PC-9 (cell line): ENCODE results near the gene CCDC137. TPM values are rescaled to one million over a fixed set of nuclear protein-coding genes. Genes with fewer than 3 reads are reported as not detected.

Experiments used
- BruUV-seq: library from RNA; stranded (reverse); fragments of 400-500 nt; replicated peaks from 2 replicates; lab custom pipeline; 2021; lab: Mats Ljungman, UMichigan
- CTCF ChIA-PET: fragments of 300-600 bp; sonication (Branson Sonifier 250); formaldehyde crosslinking; loops from one replicate; lab custom pipeline; 2022; ENCODE audit warnings: antibody characterized with exemption; lab: Charles Lee
- POLR2A ChIA-PET: fragments of 300-600 bp; sonication (Branson Sonifier 250); formaldehyde crosslinking; loops from one replicate; lab custom pipeline; 2022; ENCODE audit warnings: antibody characterized with exemption; ENCODE audit not compliant: unreplicated experiment; lab: Charles Lee
- DNase-seq, 2 experiments: peaks; one replicate each; pipeline versions ENCODE4 v3.0.0 to v3.0.0-alpha.2; 2015 to 2022; ENCODE audit warnings: mixed read lengths in 1 of 2
- H2AFZ ChIP-seq: fragments of 200-600 bp; sonication (generic); 2 replicates; pipeline ENCODE4 v1.8.1; 2017; ENCODE audit warnings: antibody characterized with exemption
- H3F3A ChIP-seq: fragments of 200-600 bp; sonication (generic); 2 replicates; pipeline ENCODE4 v1.8.1; 2017; ENCODE audit warnings: antibody characterized with exemption, mild to moderate bottlenecking, low read depth; ENCODE audit not compliant: insufficient read depth
- H3K27ac ChIP-seq: fragments of 200-600 bp; sonication (generic); 2 replicates; pipeline ENCODE4 v1.6.1; 2016; ENCODE audit warnings: mixed run types
- H3K27me3 ChIP-seq: fragments of 200-600 bp; sonication (generic); 2 replicates; pipeline ENCODE4 v1.6.1; 2016; ENCODE audit warnings: low read depth, mixed run types; ENCODE audit not compliant: insufficient read depth
- H3K36me3 ChIP-seq: fragments of 200-600 bp; sonication (generic); 2 replicates; pipeline ENCODE4 v1.6.1; 2016; ENCODE audit warnings: low read depth, mixed run types
- H3K4me1 ChIP-seq: fragments of 200-600 bp; sonication (generic); replicated peaks from 2 replicates; pipeline ENCODE4 v1.6.1; 2016; ENCODE audit warnings: mixed run types; ENCODE audit not compliant: insufficient read depth
- H3K4me2 ChIP-seq: fragments of 200-600 bp; sonication (generic); 2 replicates; pipeline ENCODE4 v1.6.1; 2017; ENCODE audit warnings: mixed run types
- H3K4me3 ChIP-seq: fragments of 200-600 bp; sonication (generic); 2 replicates; pipeline ENCODE4 v1.6.1; 2016; ENCODE audit warnings: mixed run types
- H3K79me2 ChIP-seq: fragments of 200-600 bp; sonication (generic); 2 replicates; pipeline ENCODE4 v1.6.1; 2017; ENCODE audit warnings: low read depth, mixed run types
- H3K9me2 ChIP-seq: fragments of 200-600 bp; sonication (generic); 2 replicates; pipeline ENCODE4 v1.8.1; 2017; ENCODE audit warnings: mild to moderate bottlenecking; ENCODE audit not compliant: insufficient read depth
- H3K9me3 ChIP-seq: fragments of 200-600 bp; sonication (generic); 2 replicates; pipeline ENCODE4 v1.8.1; 2016; ENCODE audit warnings: low read depth; ENCODE audit not compliant: insufficient read depth
- H4K20me1 ChIP-seq: fragments of 200-600 bp; sonication (generic); 2 replicates; pipeline ENCODE4 v1.8.1; 2017; ENCODE audit not compliant: insufficient read depth
- CTCF ChIP-seq: fragments of 200-600 bp; sonication (generic); conservative IDR thresholded peaks from 2 replicates; pipeline ENCODE4 v1.6.1; 2017; ENCODE audit warnings: mixed run types, antibody characterized with exemption, mild to moderate bottlenecking, moderate library complexity
- EZH2 ChIP-seq: fragments of 200-600 bp; sonication (generic); IDR thresholded peaks from 2 replicates; pipeline ENCODE4 v1.8.0; 2017; ENCODE audit warnings: antibody characterized with exemption, low read depth
- intact Hi-C: fragments of 100-400 bp; cut with micrococcal nuclease; formaldehyde crosslinking; loops from one replicate; pipeline ENCODE4 v1.10.0; 2022; ENCODE audit not compliant: unreplicated experiment
- total RNA-seq: library from RNA; stranded (reverse); gene quantifications from 2 replicates; pipeline ENCODE4 v1.2.3, GENCODE V29; 2021

Gene CCDC137
- total RNA-seq, 1 experiment from 2014 or later: 29.3 TPM

GRCh38 chr17:81644496-81644895, 22.0 kb upstream of the CCDC137 start:
- ChIA-PET POLR2A (no interaction called here), CTCF (no interaction called here)
- H2AFZ ChIP-seq: no peak overlapping the region
- no peak for DNase-seq
- H3F3A ChIP-seq: no peaks in the 10 kb centered on the region
- no peak overlapping the region for H3K4me3 ChIP-seq
- H3K79me2 ChIP-seq: no peaks in the 10 kb centered on the region
- H3K9me3 ChIP-seq: no peaks in the 10 kb centered on the region
- no peaks in the 10 kb centered on the region for H3K36me3 ChIP-seq
- no peaks in the 10 kb centered on the region for H3K27me3 ChIP-seq
- no peaks in the 10 kb centered on the region for H3K9me2 ChIP-seq
- intact Hi-C loops: no loop called here
- no peaks in the 10 kb centered on the region for H4K20me1 ChIP-seq
- no peak overlapping the region for H3K27ac ChIP-seq
- BruUV-seq: no TSS peak
- H3K4me2 ChIP-seq: no peak overlapping the region
- TF ChIP-seq EZH2: no peak
- H3K4me1 ChIP-seq: no peaks in the 10 kb centered on the region

GRCh38 chr17:81644976-81645952, 21.3 kb upstream of the CCDC137 start:
- POLR2A ChIA-PET: interaction anchor here (0.6 kb wide), 1 partner anchor 15 kb away, joined by 4 read pairs; no protein-coding TSS in a partner anchor

GRCh38 chr17:81646869-81647600, 19.5 kb upstream of the CCDC137 start:
- POLR2A ChIA-PET: interaction anchor here (0.5 to 0.7 kb wide), 2 partner anchors 50 to 218 kb away, joined by 3 to 4 read pairs; no protein-coding TSS in a partner anchor
- no peaks in the 10 kb centered on the region for H3K27me3 ChIP-seq

More at GRCh38 chr17:81644976-81645952, 21.3 kb upstream of the CCDC137 start:
- no peaks in the 10 kb centered on the region for H3F3A ChIP-seq
- no peaks in the 10 kb centered on the region for H3K79me2 ChIP-seq
- CTCF ChIA-PET: no interaction called here
- intact Hi-C loops: no loop called here
- no peaks in the 10 kb centered on the region for H3K36me3 ChIP-seq
- H3K4me3 ChIP-seq: no peak overlapping the region
- DNase-seq: no peak
- H3K4me2 ChIP-seq: no peak overlapping the region
- H4K20me1 ChIP-seq: no peaks in the 10 kb centered on the region
- no peaks in the 10 kb centered on the region for H3K9me3 ChIP-seq
- H3K4me1 ChIP-seq: no peaks in the 10 kb centered on the region
- H3K27me3 ChIP-seq: no peaks in the 10 kb centered on the region
- no peak overlapping the region for H3K27ac ChIP-seq
- no peak overlapping the region for H2AFZ ChIP-seq
- TF ChIP-seq EZH2: no peak
- TF ChIP-seq CTCF: no peak
- no TSS peak for BruUV-seq
- no peaks in the 10 kb centered on the region for H3K9me2 ChIP-seq

More at GRCh38 chr17:81646869-81647600, 19.5 kb upstream of the CCDC137 start:
- DNase-seq: no peak
- H3K9me2 ChIP-seq: no peaks in the 10 kb centered on the region
- no peaks in the 10 kb centered on the region for H3K4me1 ChIP-seq
- no peak overlapping the region for H3K27ac ChIP-seq
- H2AFZ ChIP-seq: no peak overlapping the region
- BruUV-seq: no TSS peak
- H3K36me3 ChIP-seq: no peaks in the 10 kb centered on the region
- H4K20me1 ChIP-seq: no peaks in the 10 kb centered on the region
- CTCF ChIA-PET: no interaction called here
- TF ChIP-seq CTCF (no peak), EZH2 (no peak)
- intact Hi-C loops: no loop called here
- no peaks in the 10 kb centered on the region for H3K79me2 ChIP-seq
- H3K9me3 ChIP-seq: no peaks in the 10 kb centered on the region
- no peaks in the 10 kb centered on the region for H3F3A ChIP-seq
- no peak overlapping the region for H3K4me3 ChIP-seq
- H3K4me2 ChIP-seq: no peak overlapping the region
